ENCODE results near the gene LMO4. TPM values are rescaled to one million over a fixed set of nuclear protein-coding genes. Genes with fewer than 3 reads are reported as not detected.

The LMO4 gene
- total and polyA plus RNA-seq, 12 donors = 19.8 to 60.5 (median 27.7) TPM

GRCh38 chr1:87394513-87394912 lies 65.8 kb downstream of the LMO4 start:
- DNase-seq (no peak), ATAC-seq (no peak)
- intact Hi-C loops (cut with DNase I) = no loop called here
- Histone ChIP-seq H3K9me3 (no peaks in the 10 kb centered on the region), H3K4me3 (no peak overlapping the region), H3K36me3 (no peaks in the 10 kb centered on the region), H3K27ac (no peak overlapping the region), H3K4me1 (peaks cover 0 to 16% (median 9%) of the 10 kb centered on the region in 9 donors), H3K27me3 (no peaks in the 10 kb centered on the region)
- 83 to 84% methylated on average over 9 of the region's 9 CpGs for WGBS, 2 donors
- TF ChIP-seq CTCF (IDR thresholded peaks at IDR 0.05) = no peak

- no peak overlapping the region for H3K27ac ChIP-seq
- intact Hi-C loops (cut with DNase I) = no loop called here
- peaks cover 0 to 16% (median 9%) of the 10 kb centered on the region in 9 donors for H3K4me1 ChIP-seq
- no peaks in the 10 kb centered on the region for H3K36me3 ChIP-seq
- 96 to 97% methylated on average over 2 of the region's 2 CpGs for WGBS, 2 donors
- H3K9me3 ChIP-seq = no peaks in the 10 kb centered on the region
- H3K27me3 ChIP-seq = no peaks in the 10 kb centered on the region
- ATAC-seq (no peak), DNase-seq (no peak)
- H3K4me3 ChIP-seq = no peak overlapping the region
- TF ChIP-seq CTCF (IDR thresholded peaks at IDR 0.05) = no peak
These were observed 66.3 kb downstream of the LMO4 start for GRCh38 chr1:87394982-87395381.
